HG03103 (cell line): Measurements from ENCODE around the gene LYPD3.
"Not testable (repeated sequence)": the region's sequence is repeated elsewhere in the genome, so short reads cannot be mapped to it uniquely, and the experiment has no call there.

Source experiments
- ATAC-seq: cut with Tn5 transposase; IDR thresholded peaks from one replicate; pipeline ENCODE4 v1.9.1; 2021; ENCODE audit warnings: low read depth; ENCODE audit not compliant: unreplicated experiment

The LYPD3 gene

GRCh38 chr19:43438291-43439031, 26.9 kb downstream of the LYPD3 start:
- no peak for ATAC-seq

GRCh38 chr19:43437712-43438111, 27.7 kb downstream of the LYPD3 start:
- ATAC-seq: no peak

- not testable (repeated sequence) for ATAC-seq
Measured at GRCh38 chr19:43437284-43437683, 28.1 kb downstream of the LYPD3 start.

- ATAC-seq: no peak
Measured at GRCh38 chr19:43435775-43436174, 29.6 kb downstream of the LYPD3 start.

- ATAC-seq: no peak
Measured at GRCh38 chr19:43433689-43434088, 31.7 kb downstream of the LYPD3 start.

GRCh38 chr19:43433358-43433673, 32.1 kb downstream of the LYPD3 start:
- no peak for ATAC-seq

- ATAC-seq: no peak
Measured at GRCh38 chr19:43430976-43431375, 34.4 kb downstream of the LYPD3 start.

- no peak for ATAC-seq
Measured at GRCh38 chr19:43430142-43430710, 35.2 kb downstream of the LYPD3 start.

GRCh38 chr19:43429395-43429794, 36.0 kb downstream of the LYPD3 start:
- ATAC-seq: no peak

GRCh38 chr19:43425567-43426392, 39.6 kb downstream of the LYPD3 start:
- no peak for ATAC-seq

- ATAC-seq: no peak
Measured at GRCh38 chr19:43423779-43424178, 41.6 kb downstream of the LYPD3 start.

- ATAC-seq: no peak
Measured at GRCh38 chr19:43422689-43423066, 42.7 kb downstream of the LYPD3 start.

GRCh38 chr19:43422000-43422688, 43.3 kb downstream of the LYPD3 start:
- no peak for ATAC-seq

- ATAC-seq: no peak
Measured at GRCh38 chr19:43420954-43421353, 44.5 kb downstream of the LYPD3 start.

- ATAC-seq: no peak
Measured at GRCh38 chr19:43416951-43417623, 48.3 kb downstream of the LYPD3 start.

- no peak for ATAC-seq
Measured at GRCh38 chr19:43414554-43414953, 50.9 kb downstream of the LYPD3 start, which contains the start of gene TEX101. Gene TEX101, plus strand, starts transcription at chr19:43414890. Its CDS starts 1,030 bp downstream, at chr19:43415920.

GRCh38 chr19:43412441-43412840, 53.0 kb downstream of the LYPD3 start:
- ATAC-seq: no peak
